HCT116 (cell line): Measurements from ENCODE around the gene MEGF6. TPM values are rescaled to one million over a fixed set of nuclear protein-coding genes. Genes with fewer than 3 reads are reported as not detected.
"Not testable (repeated sequence)": the region's sequence is repeated elsewhere in the genome, so short reads cannot be mapped to it uniquely, and the experiment has no call there.

Source experiments
- ATAC-seq: fragments of 200-7000 bp; cut with Tn5 transposase; 2 replicates; pipeline ENCODE4 v1.9.1; 2020; ENCODE audit warnings: mild to moderate bottlenecking, moderate library complexity
- BruUV-seq: library from RNA; stranded (reverse); fragments of 400-500 nt; replicated peaks from 2 replicates; lab custom pipeline; 2021; lab: Mats Ljungman, UMichigan
- CTCF ChIA-PET: fragments of 300-600 bp; sonication (Branson Sonifier 250); formaldehyde crosslinking; loops from one replicate; lab custom pipeline; 2021; ENCODE audit warnings: antibody characterized with exemption; lab: Charles Lee
- POLR2A ChIA-PET: fragments of 300-600, 350-600 bp; sonication (Branson Sonifier 250); formaldehyde crosslinking; loops from one replicate; lab custom pipeline; 2021; ENCODE audit warnings: antibody characterized with exemption; lab: Charles Lee
- RAD21 ChIA-PET, 2 experiments: fragments of 300-600 bp; sonication (Branson Sonifier 250); formaldehyde crosslinking; loops; one replicate each; lab custom pipeline; 2023; ENCODE audit warnings: low total read pairs in 2 of 2; ENCODE audit not compliant: uncharacterized antibody in 2 of 2, unreplicated experiment in 2 of 2, low non-redundant PET in 1 of 2; lab: Charles Lee
- DNase-seq: peaks from one replicate; pipeline ENCODE4 v3.0.0-alpha.2; 2010; ENCODE audit warnings: low read depth, low spot score
- H2AFZ ChIP-seq: fragments of 200-600 bp; shearing (Covaris generic), sonication (generic); 2 replicates; pipeline ENCODE4 v1.6.1; 2017; ENCODE audit warnings: low read depth, mixed run types, mixed read lengths, antibody characterized with exemption, low read length; ENCODE audit not compliant: poor library complexity, severe bottlenecking
- H3K27ac ChIP-seq: 2 replicates; pipeline ENCODE4 v1.5.1; 2012; ENCODE audit warnings: low read depth, low read length
- H3K27me3 ChIP-seq: fragments of 200-600 bp; sonication (generic); 2 replicates; pipeline ENCODE4 v1.6.1; 2016; ENCODE audit warnings: mixed run types, low read length, mixed read lengths; ENCODE audit not compliant: insufficient read depth
- H3K36me3 ChIP-seq, 2 experiments: fragments of 200-500 bp in 1 of 2; fragments of 200-600 bp in 1 of 2; sonication (Bioruptor generic) in 1 of 2; sonication (generic) in 1 of 2; 2 replicates each; pipeline versions ENCODE4 v1.5.1 to v1.6.1; 2014 to 2016; ENCODE audit warnings: low read length in 2 of 2, inconsistent platforms in 1 of 2, mixed read lengths in 1 of 2, mixed run types in 1 of 2; ENCODE audit not compliant: insufficient read depth in 2 of 2, control insufficient read depth in 1 of 2
- H3K4me1 ChIP-seq, 2 experiments: fragments of 200-600 bp in 1 of 2; sonication (generic) in 1 of 2; 2 replicates each; pipeline versions ENCODE4 v1.5.1 to v1.6.1; 2012 to 2017; ENCODE audit warnings: low read length in 2 of 2, inconsistent platforms in 1 of 2, mild to moderate bottlenecking in 1 of 2, mixed read lengths in 1 of 2, mixed run types in 1 of 2, moderate library complexity in 1 of 2; ENCODE audit not compliant: insufficient read depth in 2 of 2, control insufficient read depth in 1 of 2
- H3K4me2 ChIP-seq: fragments of 200-600 bp; sonication (generic); 2 replicates; pipeline ENCODE4 v1.6.1; 2017; ENCODE audit warnings: mixed run types, low read length, mixed read lengths
- H3K4me3 ChIP-seq, 2 experiments: fragments of 200-600 bp in 1 of 2; sonication (generic) in 1 of 2; replicated peaks in 1 of 2; 2 replicates each; pipeline ENCODE4 v1.5.1; 2011 to 2016; ENCODE audit warnings: low read length in 2 of 2, control low read depth in 1 of 2, low read depth in 1 of 2, mild to moderate bottlenecking in 1 of 2, mixed read lengths in 1 of 2, mixed run types in 1 of 2
- H3K79me2 ChIP-seq: fragments of 200-600 bp; sonication (generic); 2 replicates; pipeline ENCODE4 v1.6.1; 2017; ENCODE audit warnings: mild to moderate bottlenecking, mixed run types, low read length, moderate library complexity, mixed read lengths; ENCODE audit not compliant: insufficient read depth
- H3K9ac ChIP-seq: fragments of 200-600 bp; sonication (generic); 2 replicates; pipeline ENCODE4 v1.6.1; 2016; ENCODE audit warnings: low read length, mixed read lengths
- H3K9me2 ChIP-seq: fragments of 200-600 bp; sonication (generic), shearing (Covaris generic); 2 replicates; pipeline ENCODE4 v1.6.1; 2017; ENCODE audit warnings: mixed run types, mild to moderate bottlenecking, moderate library complexity; ENCODE audit not compliant: insufficient read depth
- H3K9me3 ChIP-seq, 2 experiments: fragments of 200-500 bp in 1 of 2; fragments of 200-600 bp in 1 of 2; sonication (Bioruptor generic) in 1 of 2; sonication (generic) in 1 of 2; 2 replicates each; pipeline ENCODE4 v1.6.1; 2014 to 2017; ENCODE audit warnings: low read length in 2 of 2, mixed read lengths in 2 of 2, inconsistent platforms in 1 of 2, low read depth in 1 of 2, mild to moderate bottlenecking in 1 of 2, mixed run types in 1 of 2, moderate library complexity in 1 of 2; ENCODE audit not compliant: control insufficient read depth in 1 of 2, insufficient read depth in 1 of 2
- H4K20me1 ChIP-seq: fragments of 200-600 bp; sonication (generic), shearing (Covaris generic); 2 replicates; pipeline ENCODE4 v1.6.1; 2017; ENCODE audit warnings: mixed run types, mild to moderate bottlenecking, moderate library complexity; ENCODE audit not compliant: insufficient read depth
- CEBPB ChIP-seq: IDR thresholded peaks from 2 replicates; pipeline ENCODE4 v1.6.1; 2012; ENCODE audit warnings: low read depth
- EGR1 ChIP-seq: IDR thresholded peaks from 2 replicates; pipeline ENCODE4 v1.6.1; 2012; ENCODE audit warnings: low read depth
- ELF1 ChIP-seq: IDR thresholded peaks from 2 replicates; pipeline ENCODE4 v1.6.1; 2012; ENCODE audit warnings: low read depth, borderline replicate concordance
- EZH2 ChIP-seq: fragments of 200-600 bp; sonication (generic); IDR thresholded peaks from 2 replicates; pipeline ENCODE4 v1.6.1; 2017; ENCODE audit warnings: antibody characterized with exemption, mixed run types
- EZH2phosphoT487 ChIP-seq: fragments of 200-600 bp; IDR thresholded peaks from 2 replicates; pipeline ENCODE4 v1.6.1; 2018; ENCODE audit warnings: antibody characterized with exemption, borderline replicate concordance
- FOSL1 ChIP-seq: IDR thresholded peaks from 2 replicates; pipeline ENCODE4 v1.6.1; 2012; ENCODE audit warnings: low read depth
- JUND ChIP-seq: IDR thresholded peaks from 2 replicates; pipeline ENCODE4 v1.6.1; 2012
- POLR2A ChIP-seq: IDR thresholded peaks from 2 replicates; pipeline ENCODE4 v1.7.0; 2011; ENCODE audit warnings: borderline replicate concordance; ENCODE audit not compliant: insufficient read depth, insufficient read length; ENCODE audit errors: extremely low read depth
- POLR2AphosphoS5 ChIP-seq: IDR thresholded peaks from 2 replicates; pipeline ENCODE4 v1.6.1; 2011; ENCODE audit warnings: mild to moderate bottlenecking, low read depth, low read length, moderate library complexity
- SIN3A ChIP-seq: IDR thresholded peaks from 2 replicates; pipeline ENCODE4 v1.6.1; 2012; ENCODE audit warnings: low read depth
- SP1 ChIP-seq: IDR thresholded peaks from 2 replicates; pipeline ENCODE4 v1.6.1; 2012; ENCODE audit warnings: low read depth
- SRF ChIP-seq: IDR thresholded peaks from 2 replicates; pipeline ENCODE4 v1.6.1; 2012; ENCODE audit warnings: low read depth
- TCF7L2 ChIP-seq: IDR thresholded peaks from 2 replicates; pipeline ENCODE4 v1.7.0; 2011; ENCODE audit warnings: borderline replicate concordance, inconsistent platforms; ENCODE audit not compliant: insufficient read depth, insufficient read length; ENCODE audit errors: extremely low read depth
- ZFX ChIP-seq: fragments of 450-650 bp; IDR thresholded peaks from 2 replicates; pipeline ENCODE4 v1.6.1; 2017
- intact Hi-C: fragments of 100-400 bp; cut with micrococcal nuclease; formaldehyde crosslinking; loops from 2 replicates; pipeline ENCODE4 v1.10.0; 2022
- total RNA-seq: library from RNA; stranded (reverse); gene quantifications from one replicate; pipeline ENCODE4 v1.2.1, GENCODE V29; 2021; ENCODE audit not compliant: unreplicated experiment
- TF ChIP-seq, protein P1 (sequence below): IDR thresholded peaks from 2 replicates; pipeline ENCODE4 v1.6.1; 2011; ENCODE audit warnings: mild to moderate bottlenecking, low read length, moderate library complexity; ENCODE audit not compliant: insufficient replicate concordance; ENCODE audit errors: extremely low read depth
- TF ChIP-seq, protein P2 (sequence below): IDR thresholded peaks from 2 replicates; pipeline ENCODE4 v1.6.1; 2012

The MEGF6 gene
- total RNA-seq, 1 experiment from 2014 or later, result 47.6 TPM

DNA sequence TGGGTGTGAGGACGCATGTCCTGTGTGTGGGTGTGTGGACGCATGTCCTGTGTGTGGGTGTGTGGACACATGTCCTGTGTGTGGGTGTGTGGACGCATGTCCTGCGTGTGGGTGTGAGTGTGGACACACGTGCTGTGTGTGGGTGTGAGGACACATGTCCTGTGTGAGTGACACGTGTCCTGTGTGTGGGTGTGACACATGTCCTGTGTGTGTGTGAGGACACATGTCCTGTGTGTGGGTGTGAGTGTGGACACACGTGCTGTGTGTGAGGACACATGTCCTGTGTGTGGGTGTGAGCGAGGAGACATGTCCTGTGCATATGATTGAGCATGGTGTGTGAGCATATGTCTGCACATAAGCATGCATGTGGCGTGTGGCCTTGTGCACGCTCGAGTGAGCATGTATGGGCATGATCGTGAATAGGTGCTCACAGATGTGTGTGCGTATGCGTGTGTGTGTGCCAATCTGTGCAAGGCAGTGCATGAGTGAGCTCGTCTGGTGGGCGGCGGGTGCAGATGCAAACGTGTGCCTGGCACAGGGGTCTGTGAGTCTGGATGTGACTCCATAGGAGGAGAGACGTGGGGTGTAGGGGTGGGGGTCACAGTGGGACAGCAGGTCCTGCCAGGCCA is 25.3 kb downstream of the MEGF6 start:
- ATAC-seq, result no peak
- no TSS peak for BruUV-seq
- Histone ChIP-seq H3K9me3 (no peaks in the 10 kb centered on the region; a peak in 1 of 4 replicates), H3K27me3 (no peaks in the 10 kb centered on the region), H3K27ac (no peak overlapping the region), H3K4me3 (no peak overlapping the region), H3K4me1 (no peaks in the 10 kb centered on the region)
- POLR2A ChIA-PET, result no interaction called here
- TF ChIP-seq POLR2AphosphoS5 (no peak), TCF7L2 (no peak), POLR2A (no peak), EZH2 (no peak), CEBPB (no peak), SRF (no peak), SP1 (no peak), FOSL1 (no peak), EGR1 (no peak), ELF1 (no peak), SIN3A (no peak), EZH2phosphoT487 (no peak), JUND (no peak), ZFX (no peak)
- TF ChIP-seq, protein P1, sequence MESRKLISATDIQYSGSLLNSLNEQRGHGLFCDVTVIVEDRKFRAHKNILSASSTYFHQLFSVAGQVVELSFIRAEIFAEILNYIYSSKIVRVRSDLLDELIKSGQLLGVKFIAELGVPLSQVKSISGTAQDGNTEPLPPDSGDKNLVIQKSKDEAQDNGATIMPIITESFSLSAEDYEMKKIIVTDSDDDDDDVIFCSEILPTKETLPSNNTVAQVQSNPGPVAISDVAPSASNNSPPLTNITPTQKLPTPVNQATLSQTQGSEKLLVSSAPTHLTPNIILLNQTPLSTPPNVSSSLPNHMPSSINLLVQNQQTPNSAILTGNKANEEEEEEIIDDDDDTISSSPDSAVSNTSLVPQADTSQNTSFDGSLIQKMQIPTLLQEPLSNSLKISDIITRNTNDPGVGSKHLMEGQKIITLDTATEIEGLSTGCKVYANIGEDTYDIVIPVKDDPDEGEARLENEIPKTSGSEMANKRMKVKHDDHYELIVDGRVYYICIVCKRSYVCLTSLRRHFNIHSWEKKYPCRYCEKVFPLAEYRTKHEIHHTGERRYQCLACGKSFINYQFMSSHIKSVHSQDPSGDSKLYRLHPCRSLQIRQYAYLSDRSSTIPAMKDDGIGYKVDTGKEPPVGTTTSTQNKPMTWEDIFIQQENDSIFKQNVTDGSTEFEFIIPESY, result no peak
- TF ChIP-seq, protein P2, sequence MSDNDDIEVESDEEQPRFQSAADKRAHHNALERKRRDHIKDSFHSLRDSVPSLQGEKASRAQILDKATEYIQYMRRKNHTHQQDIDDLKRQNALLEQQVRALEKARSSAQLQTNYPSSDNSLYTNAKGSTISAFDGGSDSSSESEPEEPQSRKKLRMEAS, result no peak
- TF ChIP-seq, all 23 proteins: peak for 0
- Histone ChIP-seq H3K9me2 (no peaks in the 10 kb centered on the region), H3K9ac (no peak overlapping the region), H3K4me2 (no peak overlapping the region), H4K20me1 (no peaks in the 10 kb centered on the region), H3K79me2 (no peaks in the 10 kb centered on the region), H2AFZ (no peak overlapping the region), H3K36me3 (no peaks in the 10 kb centered on the region)
- intact Hi-C loops, result no loop called here
- RAD21 ChIA-PET, result no interaction called here
- CTCF ChIA-PET, result no interaction called here
- DNase-seq, result no peak

DNA sequence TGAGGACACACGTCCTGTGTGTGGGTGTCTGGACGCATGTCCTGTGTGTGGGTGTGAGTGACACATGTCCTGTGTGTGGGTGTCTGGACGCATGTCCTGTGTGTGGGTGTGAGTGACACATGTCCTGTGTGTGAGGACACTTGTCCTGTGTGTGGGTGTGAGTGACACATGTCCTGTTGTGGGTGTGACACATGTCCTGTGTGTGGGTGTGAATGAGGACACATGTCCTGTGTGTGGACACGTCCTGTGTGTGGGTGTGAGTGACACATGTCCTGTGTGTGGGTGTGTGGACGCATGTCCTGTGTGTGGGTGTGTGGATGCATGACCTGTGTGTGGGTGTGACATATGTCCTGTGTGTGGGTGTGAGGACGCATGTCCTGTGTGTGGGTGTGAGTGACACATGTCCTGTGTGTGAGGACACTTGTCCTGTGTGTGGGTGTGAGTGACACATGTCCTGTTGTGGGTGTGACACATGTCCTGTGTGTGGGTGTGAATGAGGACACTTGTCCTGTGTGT is 25.9 kb downstream of the MEGF6 start:
- intact Hi-C loops, H4K20me1 ChIP-seq, RAD21 ChIA-PET, H3K9me3 ChIP-seq, ATAC-seq, H3K27ac ChIP-seq, BruUV-seq, H2AFZ ChIP-seq, H3K9me2 ChIP-seq, H3K79me2 ChIP-seq, H3K27me3 ChIP-seq, H3K4me2 ChIP-seq, DNase-seq, H3K9ac ChIP-seq, POLR2A ChIA-PET, H3K4me3 ChIP-seq, H3K4me1 ChIP-seq, H3K36me3 ChIP-seq, CTCF ChIA-PET: not testable (repeated sequence)
